HL-60 (cell line): ENCODE data around the gene INPP4B.

Experiments used
- DNase-seq, 2 experiments: peaks; one replicate each; pipeline ENCODE4 v3.0.0-alpha.2; 2010 to 2020; ENCODE audit warnings: low read depth in 1 of 2, low spot score in 1 of 2
- H3K27ac ChIP-seq: fragments of 250-450 bp; sonication (Bioruptor Pico); replicated peaks from 2 replicates; pipeline ENCODE4 v1.5.1; 2020; ENCODE audit warnings: mild to moderate bottlenecking, moderate library complexity
- H3K27me3 ChIP-seq: fragments of 250-450 bp; sonication (Bioruptor Pico); 2 replicates; pipeline ENCODE4 v1.5.1; 2021; ENCODE audit warnings: mild to moderate bottlenecking, moderate library complexity; ENCODE audit not compliant: insufficient read depth, poor library complexity, severe bottlenecking
- H3K4me3 ChIP-seq: replicated peaks from 2 replicates; pipeline ENCODE4 v1.5.1; 2011; ENCODE audit warnings: mild to moderate bottlenecking, control low read depth, low read length; ENCODE audit not compliant: insufficient read depth
- GABPA ChIP-seq: IDR thresholded peaks from 2 replicates; pipeline ENCODE4 v1.6.1; 2012; ENCODE audit warnings: low read depth
- POLR2AphosphoS5 ChIP-seq: IDR thresholded peaks from 2 replicates; pipeline ENCODE4 v1.6.1; 2012; ENCODE audit warnings: low read depth
- SPI1 ChIP-seq: IDR thresholded peaks from 2 replicates; pipeline ENCODE4 v1.6.1; 2012; ENCODE audit warnings: low read depth, mild to moderate bottlenecking, borderline replicate concordance
- TF ChIP-seq, protein P1 (sequence below): IDR thresholded peaks from one replicate; pipeline ENCODE4 v1.5.1; 2011; ENCODE audit warnings: low read length, control low read depth, inconsistent platforms; ENCODE audit not compliant: insufficient read depth
- TF ChIP-seq, protein P2 (sequence below): IDR thresholded peaks from 2 replicates; pipeline ENCODE4 v1.6.1; 2012; ENCODE audit warnings: low read depth; ENCODE audit not compliant: insufficient replicate concordance

The INPP4B gene

DNA sequence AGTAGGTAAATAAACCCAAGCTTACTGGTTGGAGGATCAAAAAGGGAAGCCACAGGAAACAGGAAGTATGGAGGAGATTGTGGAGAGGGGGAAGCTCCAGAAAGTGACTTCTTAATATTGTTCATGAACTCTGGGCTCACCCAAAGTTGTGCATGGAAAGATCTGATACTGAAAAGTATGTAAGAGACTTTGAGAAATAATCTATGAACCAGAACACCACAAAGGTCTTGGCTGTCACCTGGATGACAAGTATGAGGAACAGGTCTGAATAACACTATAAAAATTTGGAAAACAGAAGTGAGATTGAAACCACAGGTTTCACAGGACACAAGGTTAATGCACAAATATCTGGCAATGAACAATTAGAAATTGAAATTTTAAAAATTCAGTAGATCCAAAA lies 567.4 kb downstream of the INPP4B start:
- TF ChIP-seq GABPA = no peak
- TF ChIP-seq SPI1 = peak; percentile 53; the same call in 1 of the 2 replicates
- TF ChIP-seq, protein P1, sequence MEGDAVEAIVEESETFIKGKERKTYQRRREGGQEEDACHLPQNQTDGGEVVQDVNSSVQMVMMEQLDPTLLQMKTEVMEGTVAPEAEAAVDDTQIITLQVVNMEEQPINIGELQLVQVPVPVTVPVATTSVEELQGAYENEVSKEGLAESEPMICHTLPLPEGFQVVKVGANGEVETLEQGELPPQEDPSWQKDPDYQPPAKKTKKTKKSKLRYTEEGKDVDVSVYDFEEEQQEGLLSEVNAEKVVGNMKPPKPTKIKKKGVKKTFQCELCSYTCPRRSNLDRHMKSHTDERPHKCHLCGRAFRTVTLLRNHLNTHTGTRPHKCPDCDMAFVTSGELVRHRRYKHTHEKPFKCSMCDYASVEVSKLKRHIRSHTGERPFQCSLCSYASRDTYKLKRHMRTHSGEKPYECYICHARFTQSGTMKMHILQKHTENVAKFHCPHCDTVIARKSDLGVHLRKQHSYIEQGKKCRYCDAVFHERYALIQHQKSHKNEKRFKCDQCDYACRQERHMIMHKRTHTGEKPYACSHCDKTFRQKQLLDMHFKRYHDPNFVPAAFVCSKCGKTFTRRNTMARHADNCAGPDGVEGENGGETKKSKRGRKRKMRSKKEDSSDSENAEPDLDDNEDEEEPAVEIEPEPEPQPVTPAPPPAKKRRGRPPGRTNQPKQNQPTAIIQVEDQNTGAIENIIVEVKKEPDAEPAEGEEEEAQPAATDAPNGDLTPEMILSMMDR = no peak
- TF ChIP-seq, protein P2, sequence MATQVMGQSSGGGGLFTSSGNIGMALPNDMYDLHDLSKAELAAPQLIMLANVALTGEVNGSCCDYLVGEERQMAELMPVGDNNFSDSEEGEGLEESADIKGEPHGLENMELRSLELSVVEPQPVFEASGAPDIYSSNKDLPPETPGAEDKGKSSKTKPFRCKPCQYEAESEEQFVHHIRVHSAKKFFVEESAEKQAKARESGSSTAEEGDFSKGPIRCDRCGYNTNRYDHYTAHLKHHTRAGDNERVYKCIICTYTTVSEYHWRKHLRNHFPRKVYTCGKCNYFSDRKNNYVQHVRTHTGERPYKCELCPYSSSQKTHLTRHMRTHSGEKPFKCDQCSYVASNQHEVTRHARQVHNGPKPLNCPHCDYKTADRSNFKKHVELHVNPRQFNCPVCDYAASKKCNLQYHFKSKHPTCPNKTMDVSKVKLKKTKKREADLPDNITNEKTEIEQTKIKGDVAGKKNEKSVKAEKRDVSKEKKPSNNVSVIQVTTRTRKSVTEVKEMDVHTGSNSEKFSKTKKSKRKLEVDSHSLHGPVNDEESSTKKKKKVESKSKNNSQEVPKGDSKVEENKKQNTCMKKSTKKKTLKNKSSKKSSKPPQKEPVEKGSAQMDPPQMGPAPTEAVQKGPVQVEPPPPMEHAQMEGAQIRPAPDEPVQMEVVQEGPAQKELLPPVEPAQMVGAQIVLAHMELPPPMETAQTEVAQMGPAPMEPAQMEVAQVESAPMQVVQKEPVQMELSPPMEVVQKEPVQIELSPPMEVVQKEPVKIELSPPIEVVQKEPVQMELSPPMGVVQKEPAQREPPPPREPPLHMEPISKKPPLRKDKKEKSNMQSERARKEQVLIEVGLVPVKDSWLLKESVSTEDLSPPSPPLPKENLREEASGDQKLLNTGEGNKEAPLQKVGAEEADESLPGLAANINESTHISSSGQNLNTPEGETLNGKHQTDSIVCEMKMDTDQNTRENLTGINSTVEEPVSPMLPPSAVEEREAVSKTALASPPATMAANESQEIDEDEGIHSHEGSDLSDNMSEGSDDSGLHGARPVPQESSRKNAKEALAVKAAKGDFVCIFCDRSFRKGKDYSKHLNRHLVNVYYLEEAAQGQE = no peak
- TF ChIP-seq POLR2AphosphoS5 = no peak
- peak in 1 of 2 experiments; percentile 4 for DNase-seq
- Histone ChIP-seq H3K4me3 (no peak overlapping the region), H3K27me3 (no peaks in the 10 kb centered on the region), H3K27ac (no peak overlapping the region)

DNA sequence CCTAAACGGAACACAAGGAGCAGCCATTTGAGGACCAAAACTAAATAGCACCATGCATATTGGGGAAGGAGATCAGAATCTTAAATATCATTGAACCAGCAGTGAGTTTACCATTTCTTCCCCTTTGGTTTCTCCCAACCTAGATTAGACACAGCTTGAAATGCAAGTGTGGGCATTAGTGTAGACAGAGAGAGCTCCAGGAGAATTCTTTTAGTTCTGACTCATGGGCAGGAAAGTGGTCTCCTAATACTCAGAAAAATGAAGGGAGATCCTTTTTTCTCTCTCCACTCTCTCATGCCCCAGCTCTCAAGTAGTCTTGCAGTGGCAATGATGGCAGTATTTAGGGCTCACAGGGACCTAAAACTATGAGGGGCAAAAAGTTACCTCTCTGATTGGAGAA lies 567.9 kb downstream of the INPP4B start:
- no peak for DNase-seq
- Histone ChIP-seq H3K4me3 (no peak overlapping the region), H3K27ac (no peak overlapping the region), H3K27me3 (no peaks in the 10 kb centered on the region)
- TF ChIP-seq, protein P2 = no peak
- no peak for TF ChIP-seq GABPA
- TF ChIP-seq, protein P1 = no peak
- no peak for TF ChIP-seq SPI1
- no peak for TF ChIP-seq POLR2AphosphoS5

DNA sequence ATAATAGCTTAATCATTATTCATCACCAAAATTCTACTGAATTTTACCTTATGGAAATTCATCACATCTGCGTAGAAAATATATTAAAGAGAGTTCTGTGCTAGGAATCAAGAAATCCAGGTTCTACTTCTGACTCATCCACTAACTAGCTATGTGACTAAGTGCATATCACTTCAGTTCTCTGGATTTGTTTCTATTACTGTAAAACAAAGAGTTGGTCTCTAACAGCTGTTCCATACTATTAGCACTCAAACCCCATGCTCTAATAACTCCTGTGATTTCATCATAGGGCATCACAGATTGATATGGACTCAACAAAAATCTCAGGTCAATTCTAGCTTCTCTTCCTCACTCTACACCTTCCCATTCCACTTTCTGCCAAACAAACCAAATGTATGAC lies 572.0 kb downstream of the INPP4B start:
- Histone ChIP-seq H3K27ac (no peak overlapping the region), H3K4me3 (no peak overlapping the region), H3K27me3 (no peaks in the 10 kb centered on the region)
- no peak for TF ChIP-seq SPI1
- TF ChIP-seq POLR2AphosphoS5 = no peak
- TF ChIP-seq, protein P1 = no peak
- TF ChIP-seq, protein P2 = no peak
- TF ChIP-seq GABPA = no peak
- DNase-seq = no peak
